Endothelial cell of umbilical vein (primary cell): ENCODE measurements around the gene EPHA8.

Experiments
- CTCF ChIP-seq, 2 donors: IDR thresholded peaks; 1 replicate in 1 of 2; 2 replicates in 1 of 2; pipeline ENCODE4 v1.5.1; 2011; ENCODE audit warnings: low read length in 2 of 2, mild to moderate bottlenecking in 2 of 2, moderate library complexity in 2 of 2, control low read depth in 1 of 2, inconsistent platforms in 1 of 2, low read depth in 1 of 2; ENCODE audit not compliant: insufficient read depth in 1 of 2; ENCODE audit errors: extremely low read depth in 1 of 2
- POLR2A ChIP-seq: IDR thresholded peaks from 2 replicates; pipeline ENCODE4 v1.6.1; 2012; ENCODE audit warnings: low read depth, mild to moderate bottlenecking, control low read depth, low read length

GRCh38 chr1:22608361-22608760 is 45.1 kb downstream of the EPHA8 start:
- no peak for TF ChIP-seq CTCF (IDR thresholded peaks at IDR 0.05; ENCODE audit: extremely low read depth in 1 of 2, insufficient read depth in 1 of 2, low read depth in 1 of 2, low read length in 2 of 2)
- TF ChIP-seq POLR2A: no peak
